Suprapubic skin (tissue), 4 donors: ENCODE results near the gene C10orf67.

Experiments
- POLR2A ChIP-seq, 2 donors: fragments of 450-650 bp; IDR thresholded peaks; one replicate each; pipeline ENCODE4 v1.6.1; 2017; ENCODE audit warnings: antibody characterized with exemption in 2 of 2, mild to moderate bottlenecking in 2 of 2, moderate library complexity in 2 of 2
- POLR2AphosphoS5 ChIP-seq, 3 donors: sonication (generic); formaldehyde crosslinking; IDR thresholded peaks; one replicate each; pipeline ENCODE4 v1.6.1; 2017; ENCODE audit warnings: antibody characterized with exemption in 3 of 3
- TF ChIP-seq, protein P1 (sequence below), 2 donors: fragments of 200-600 bp in 1 of 2; fragments of 450-650 bp in 1 of 2; sonication (generic) in 1 of 2; IDR thresholded peaks; one replicate each; pipeline ENCODE4 v1.5.1; 2016 to 2019; ENCODE audit warnings: antibody characterized with exemption in 2 of 2, mild to moderate bottlenecking in 1 of 2, moderate library complexity in 1 of 2

- TF ChIP-seq POLR2A (IDR thresholded peaks at IDR 0.05) = no peak
- TF ChIP-seq, protein P1, sequence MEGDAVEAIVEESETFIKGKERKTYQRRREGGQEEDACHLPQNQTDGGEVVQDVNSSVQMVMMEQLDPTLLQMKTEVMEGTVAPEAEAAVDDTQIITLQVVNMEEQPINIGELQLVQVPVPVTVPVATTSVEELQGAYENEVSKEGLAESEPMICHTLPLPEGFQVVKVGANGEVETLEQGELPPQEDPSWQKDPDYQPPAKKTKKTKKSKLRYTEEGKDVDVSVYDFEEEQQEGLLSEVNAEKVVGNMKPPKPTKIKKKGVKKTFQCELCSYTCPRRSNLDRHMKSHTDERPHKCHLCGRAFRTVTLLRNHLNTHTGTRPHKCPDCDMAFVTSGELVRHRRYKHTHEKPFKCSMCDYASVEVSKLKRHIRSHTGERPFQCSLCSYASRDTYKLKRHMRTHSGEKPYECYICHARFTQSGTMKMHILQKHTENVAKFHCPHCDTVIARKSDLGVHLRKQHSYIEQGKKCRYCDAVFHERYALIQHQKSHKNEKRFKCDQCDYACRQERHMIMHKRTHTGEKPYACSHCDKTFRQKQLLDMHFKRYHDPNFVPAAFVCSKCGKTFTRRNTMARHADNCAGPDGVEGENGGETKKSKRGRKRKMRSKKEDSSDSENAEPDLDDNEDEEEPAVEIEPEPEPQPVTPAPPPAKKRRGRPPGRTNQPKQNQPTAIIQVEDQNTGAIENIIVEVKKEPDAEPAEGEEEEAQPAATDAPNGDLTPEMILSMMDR (IDR thresholded peaks at IDR 0.05) = no peak
- no peak for TF ChIP-seq POLR2AphosphoS5 (IDR thresholded peaks at IDR 0.05)
Observed at GRCh38 chr10:23386052-23386451, 41.5 kb upstream of the C10orf67 start.
